Activated naive CD8-positive, alpha-beta T cell treated with anti-CD3 and anti-CD28 coated beads, Interleukin-2, amount 10 ng/mL, durations not matched to agents 7 days and 5 days (primary cell): ENCODE results near the gene SLBP. TPM values are rescaled to one million over a fixed set of nuclear protein-coding genes. Genes with fewer than 3 reads are reported as not detected.

Source experiments
- ATAC-seq: fragments of 150-1000 bp; cut with Tn5 transposase; one replicate; pipeline ENCODE4 v1.10.0; 2021; ENCODE audit warnings: low read depth, moderate library complexity
- POLR2A ChIA-PET: fragments of 350-600 bp; sonication (Branson Sonifier 250); formaldehyde crosslinking; loops from one replicate; lab custom pipeline; 2021; ENCODE audit warnings: antibody characterized with exemption; lab: Charles Lee
- DNase-seq: peaks from one replicate; pipeline ENCODE4 v3.0.0; 2021
- H3K27ac Mint-ChIP-seq: one replicate; pipeline ENCODE4 v1.8.0; 2022; ENCODE audit warnings: mild to moderate bottlenecking, mixed read lengths
- H3K27me3 Mint-ChIP-seq: one replicate; pipeline ENCODE4 v1.8.0; 2022; ENCODE audit warnings: mild to moderate bottlenecking, moderate library complexity, mixed read lengths
- H3K36me3 Mint-ChIP-seq: one replicate; pipeline ENCODE4 v1.8.0; 2021; ENCODE audit warnings: mild to moderate bottlenecking, mixed read lengths
- H3K4me1 Mint-ChIP-seq: one replicate; pipeline ENCODE4 v1.8.0; 2021; ENCODE audit warnings: mixed read lengths
- H3K4me3 Mint-ChIP-seq: one replicate; pipeline ENCODE4 v1.8.0; 2022; ENCODE audit warnings: mild to moderate bottlenecking, moderate library complexity, mixed read lengths
- H3K9me3 Mint-ChIP-seq: one replicate; pipeline ENCODE4 v1.8.0; 2021; ENCODE audit warnings: mixed read lengths
- total RNA-seq, 2 experiments: library from RNA; stranded (reverse); gene quantifications; one replicate each; pipeline ENCODE4 v1.2.3, GENCODE V29; 2021

The SLBP gene
- total RNA-seq, 2 experiments from 2014 or later = 99.7 to 103 TPM

DNA sequence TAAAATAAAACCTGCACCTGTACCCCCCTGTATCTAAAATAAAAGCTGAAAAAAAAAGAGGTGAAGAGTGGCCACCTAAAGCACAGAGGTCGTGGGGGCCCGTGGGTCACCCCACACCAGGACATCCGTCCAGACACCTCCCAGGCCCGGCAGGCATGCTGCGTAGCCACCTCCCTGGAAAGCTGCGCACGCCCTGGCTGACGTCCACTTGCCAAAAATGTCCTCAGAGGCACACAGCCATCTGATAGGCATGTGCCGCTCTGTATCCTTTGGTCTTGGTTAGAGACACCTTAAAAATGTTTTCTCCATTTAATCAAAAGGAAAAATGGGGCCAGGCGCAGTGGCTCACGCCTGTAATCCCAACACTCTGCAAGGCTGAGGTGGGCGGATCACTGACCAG lies 45.7 kb downstream of the SLBP start:
- H3K4me1 Mint-ChIP-seq = no peaks in the 10 kb centered on the region
- ATAC-seq (no peak), DNase-seq (no peak)
- no peak overlapping the region for H3K27ac Mint-ChIP-seq
- no peaks in the 10 kb centered on the region for H3K27me3 Mint-ChIP-seq
- H3K4me3 Mint-ChIP-seq = no peak overlapping the region
- no peaks in the 10 kb centered on the region for H3K36me3 Mint-ChIP-seq
- no peaks in the 10 kb centered on the region for H3K9me3 Mint-ChIP-seq
- POLR2A ChIA-PET = no interaction called here

DNA sequence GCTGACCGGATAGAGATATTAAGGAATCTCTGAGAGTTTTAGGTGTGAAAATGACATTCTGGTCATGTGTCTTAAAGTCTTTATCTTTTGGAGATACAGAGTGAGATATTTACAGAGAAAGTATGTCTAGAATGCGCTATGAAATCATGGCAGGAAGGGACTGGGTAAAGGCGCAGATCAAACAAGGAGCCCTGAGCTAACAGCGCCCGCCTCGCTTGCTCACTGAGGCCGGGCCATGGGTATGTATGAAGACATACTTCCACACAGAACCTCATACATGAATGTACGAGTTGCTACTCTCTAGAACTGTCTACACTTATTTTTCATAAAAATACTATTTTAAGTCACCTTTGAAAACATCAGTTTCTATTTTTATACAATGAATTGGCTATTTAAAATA lies 48.0 kb downstream of the SLBP start:
- Mint-ChIP-seq H3K36me3 (no peaks in the 10 kb centered on the region), H3K9me3 (no peaks in the 10 kb centered on the region), H3K27ac (no peak overlapping the region), H3K4me3 (no peak overlapping the region), H3K4me1 (no peaks in the 10 kb centered on the region), H3K27me3 (no peaks in the 10 kb centered on the region)
- POLR2A ChIA-PET = no interaction called here
- ATAC-seq = no peak
- no peak for DNase-seq

DNA sequence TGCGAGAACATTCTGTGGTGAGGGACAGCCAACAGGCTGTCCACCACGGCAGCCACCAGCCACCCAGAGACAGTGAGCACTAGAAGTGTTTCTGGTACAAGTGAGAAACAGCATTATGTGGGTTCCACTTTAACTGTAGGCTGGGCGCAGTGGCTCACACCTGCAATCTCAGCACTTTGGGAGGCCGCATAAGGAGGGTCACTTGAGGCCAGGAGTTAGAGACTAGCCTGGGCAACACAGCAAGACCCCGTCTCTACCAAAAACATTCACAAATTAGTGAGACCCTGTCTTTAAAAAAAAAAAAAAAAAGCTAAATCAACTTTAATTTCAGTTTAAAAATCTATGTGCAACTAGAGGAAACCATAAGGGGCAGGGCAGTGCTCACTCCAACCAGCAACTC lies 48.6 kb downstream of the SLBP start:
- no peak for DNase-seq
- Mint-ChIP-seq H3K36me3 (no peaks in the 10 kb centered on the region), H3K27ac (no peak overlapping the region), H3K4me1 (no peaks in the 10 kb centered on the region), H3K4me3 (no peak overlapping the region), H3K27me3 (no peaks in the 10 kb centered on the region), H3K9me3 (no peaks in the 10 kb centered on the region)
- POLR2A ChIA-PET = no interaction called here
- no peak for ATAC-seq

GRCh38 chr4:1661695-1662094 lies 50.4 kb downstream of the SLBP start:
- Mint-ChIP-seq H3K36me3 (no peaks in the 10 kb centered on the region), H3K4me1 (no peaks in the 10 kb centered on the region), H3K9me3 (no peaks in the 10 kb centered on the region), H3K27me3 (no peaks in the 10 kb centered on the region), H3K4me3 (no peak overlapping the region), H3K27ac (no peak overlapping the region)
- ATAC-seq (no peak), DNase-seq (no peak)
- POLR2A ChIA-PET = no interaction called here

- no peaks in the 10 kb centered on the region for H3K27me3 Mint-ChIP-seq
- no peak overlapping the region for H3K4me3 Mint-ChIP-seq
- POLR2A ChIA-PET = no interaction called here
- DNase-seq (no peak), ATAC-seq (no peak)
- no peaks in the 10 kb centered on the region for H3K36me3 Mint-ChIP-seq
- no peak overlapping the region for H3K27ac Mint-ChIP-seq
- no peaks in the 10 kb centered on the region for H3K4me1 Mint-ChIP-seq
- H3K9me3 Mint-ChIP-seq = no peaks in the 10 kb centered on the region
Observed at GRCh38 chr4:1660948-1661677, 51.0 kb downstream of the SLBP start.

- no peaks in the 10 kb centered on the region for H3K36me3 Mint-ChIP-seq
- POLR2A ChIA-PET = interaction anchor here (0.6 kb wide), 1 partner anchor 42 kb away, joined by 7 read pairs; no protein-coding TSS in a partner anchor
- H3K27ac Mint-ChIP-seq = no peak overlapping the region
- no peaks in the 10 kb centered on the region for H3K9me3 Mint-ChIP-seq
- no peaks in the 10 kb centered on the region for H3K27me3 Mint-ChIP-seq
- no peak for ATAC-seq
- no peak overlapping the region for H3K4me3 Mint-ChIP-seq
- DNase-seq = no peak
- H3K4me1 Mint-ChIP-seq = no peaks in the 10 kb centered on the region
Observed at GRCh38 chr4:1659104-1660043, 52.7 kb downstream of the SLBP start.

DNA sequence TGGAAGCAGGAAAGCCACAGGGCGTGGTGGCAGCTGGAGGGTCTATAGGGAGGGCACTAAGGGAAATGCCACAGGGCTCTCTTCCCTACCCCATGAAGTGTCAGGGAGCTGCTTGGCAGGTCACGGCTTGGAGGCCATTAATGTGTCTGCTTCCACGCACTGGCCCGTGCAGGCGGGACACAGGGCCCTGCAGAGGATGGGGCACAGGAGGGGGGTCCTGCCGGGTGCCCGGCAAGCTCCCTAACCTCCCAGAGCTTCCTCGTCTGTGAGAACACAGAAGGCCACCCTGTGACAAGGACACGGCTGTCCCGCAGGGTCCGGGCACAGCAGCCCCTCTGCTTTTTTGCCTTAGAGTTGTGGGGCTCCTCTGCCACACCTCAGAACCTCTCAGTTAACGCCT lies 53.5 kb downstream of the SLBP start:
- POLR2A ChIA-PET = no interaction called here
- no peak overlapping the region for H3K27ac Mint-ChIP-seq
- no peaks in the 10 kb centered on the region for H3K4me1 Mint-ChIP-seq
- no peak for ATAC-seq
- H3K4me3 Mint-ChIP-seq = no peak overlapping the region
- no peaks in the 10 kb centered on the region for H3K36me3 Mint-ChIP-seq
- DNase-seq = no peak
- H3K27me3 Mint-ChIP-seq = no peaks in the 10 kb centered on the region
- H3K9me3 Mint-ChIP-seq = no peaks in the 10 kb centered on the region

- DNase-seq = no peak
- POLR2A ChIA-PET = no interaction called here
- no peak for ATAC-seq
- no peaks in the 10 kb centered on the region for H3K36me3 Mint-ChIP-seq
- no peak overlapping the region for H3K27ac Mint-ChIP-seq
- no peaks in the 10 kb centered on the region for H3K4me1 Mint-ChIP-seq
- H3K4me3 Mint-ChIP-seq = no peak overlapping the region
- H3K27me3 Mint-ChIP-seq = no peaks in the 10 kb centered on the region
- no peaks in the 10 kb centered on the region for H3K9me3 Mint-ChIP-seq
Observed at GRCh38 chr4:1658146-1658545, 54.0 kb downstream of the SLBP start.

DNA sequence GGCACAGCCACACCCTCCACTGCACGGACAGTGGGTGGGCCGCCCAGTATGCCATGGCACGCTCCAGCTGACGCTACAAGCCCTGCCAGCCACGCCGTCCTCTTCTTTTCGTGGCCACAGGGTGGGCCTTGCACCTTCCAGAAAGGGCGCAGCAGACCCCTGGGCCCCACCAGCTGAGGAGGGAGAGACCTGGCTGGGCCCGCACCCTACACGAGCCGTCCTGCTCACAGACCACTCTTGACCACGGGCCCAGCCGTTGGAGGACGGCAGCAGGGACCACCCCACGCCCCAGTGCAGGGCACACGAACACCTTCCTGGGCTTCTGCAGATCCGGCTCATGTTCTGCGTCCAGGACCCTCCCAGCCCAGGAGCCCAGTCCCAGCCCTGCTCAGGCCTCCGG lies 55.1 kb downstream of the SLBP start:
- no peaks in the 10 kb centered on the region for H3K36me3 Mint-ChIP-seq
- H3K9me3 Mint-ChIP-seq = no peaks in the 10 kb centered on the region
- no peaks in the 10 kb centered on the region for H3K4me1 Mint-ChIP-seq
- no peak for ATAC-seq
- no peak for DNase-seq
- no peak overlapping the region for H3K27ac Mint-ChIP-seq
- no peaks in the 10 kb centered on the region for H3K27me3 Mint-ChIP-seq
- H3K4me3 Mint-ChIP-seq = no peak overlapping the region
- POLR2A ChIA-PET = no interaction called here

GRCh38 chr4:1656132-1656531 lies 56.0 kb downstream of the SLBP start:
- H3K4me1 Mint-ChIP-seq = no peaks in the 10 kb centered on the region
- H3K27ac Mint-ChIP-seq = no peak overlapping the region
- H3K9me3 Mint-ChIP-seq = no peaks in the 10 kb centered on the region
- DNase-seq = no peak
- no peak overlapping the region for H3K4me3 Mint-ChIP-seq
- H3K36me3 Mint-ChIP-seq = no peaks in the 10 kb centered on the region
- no peak for ATAC-seq
- H3K27me3 Mint-ChIP-seq = no peaks in the 10 kb centered on the region
- POLR2A ChIA-PET = no interaction called here

- H3K9me3 Mint-ChIP-seq = no peaks in the 10 kb centered on the region
- POLR2A ChIA-PET = no interaction called here
- H3K36me3 Mint-ChIP-seq = no peaks in the 10 kb centered on the region
- ATAC-seq (no peak), DNase-seq (no peak)
- H3K27ac Mint-ChIP-seq = no peak overlapping the region
- no peaks in the 10 kb centered on the region for H3K4me1 Mint-ChIP-seq
- no peaks in the 10 kb centered on the region for H3K27me3 Mint-ChIP-seq
- H3K4me3 Mint-ChIP-seq = no peak overlapping the region
Observed at GRCh38 chr4:1655676-1656075, 56.4 kb downstream of the SLBP start.

- POLR2A ChIA-PET = no interaction called here
- H3K9me3 Mint-ChIP-seq = peaks cover 2% of the 10 kb centered on the region
- no peak overlapping the region for H3K4me3 Mint-ChIP-seq
- H3K36me3 Mint-ChIP-seq = no peaks in the 10 kb centered on the region
- no peak for DNase-seq
- no peak for ATAC-seq
- H3K4me1 Mint-ChIP-seq = no peaks in the 10 kb centered on the region
- H3K27ac Mint-ChIP-seq = no peak overlapping the region
- no peaks in the 10 kb centered on the region for H3K27me3 Mint-ChIP-seq
Observed at GRCh38 chr4:1655081-1655480, 57.0 kb downstream of the SLBP start.

GRCh38 chr4:1654216-1654955 lies 57.7 kb downstream of the SLBP start:
- ATAC-seq = no peak

More at GRCh38 chr4:1654216-1654955, 57.7 kb downstream of the SLBP start:
- Mint-ChIP-seq H3K4me1 (no peaks in the 10 kb centered on the region), H3K4me3 (no peak overlapping the region), H3K9me3 (peaks cover 3% of the 10 kb centered on the region), H3K36me3 (no peaks in the 10 kb centered on the region), H3K27ac (no peak overlapping the region), H3K27me3 (no peaks in the 10 kb centered on the region)
- POLR2A ChIA-PET = no interaction called here
- DNase-seq = no peak
